HepG2 (cell line): ENCODE results near the gene TMEM107. TPM values are rescaled to one million over a fixed set of nuclear protein-coding genes. Genes with fewer than 3 reads are reported as not detected.

ENCODE experiments used
- ARID5B ChIP-seq: IDR thresholded peaks from 2 replicates; pipeline ENCODE4 v1.4.0; 2020; ENCODE audit warnings: mild to moderate bottlenecking, missing genetic modification reagents
- BATF2 ChIP-seq: sonication (generic); formaldehyde crosslinking; IDR thresholded peaks from 2 replicates; pipeline ENCODE4 v1.8.0; 2022; ENCODE audit warnings: mild to moderate bottlenecking, missing genetic modification reagents, moderate library complexity
- CBFB ChIP-seq: sonication (generic); formaldehyde crosslinking; IDR thresholded peaks from 2 replicates; pipeline ENCODE4 v1.4.0; 2020; ENCODE audit warnings: missing genetic modification reagents
- GRHL1 ChIP-seq: sonication (generic); formaldehyde crosslinking; conservative IDR thresholded peaks from 2 replicates; pipeline ENCODE4 v1.8.0; 2022; ENCODE audit warnings: missing genetic modification reagents
- KLF9 ChIP-seq: IDR thresholded peaks from 2 replicates; pipeline ENCODE4 v1.6.1; 2016; ENCODE audit warnings: low read depth
- MTA3 ChIP-seq: sonication (generic); formaldehyde crosslinking; IDR thresholded peaks from 2 replicates; pipeline ENCODE4 v1.4.0; 2020; ENCODE audit warnings: missing genetic modification reagents
- NFATC3 ChIP-seq: sonication (generic); formaldehyde crosslinking; IDR thresholded peaks from 2 replicates; pipeline ENCODE4 v1.5.1; 2020; ENCODE audit warnings: mild to moderate bottlenecking, missing genetic modification reagents
- NR0B2 ChIP-seq: sonication (generic); formaldehyde crosslinking; IDR thresholded peaks from 2 replicates; pipeline ENCODE4 v1.4.0; 2020; ENCODE audit warnings: mild to moderate bottlenecking, missing genetic modification reagents
- RNF2 ChIP-seq: fragments of 450-650 bp; conservative IDR thresholded peaks from 2 replicates; pipeline ENCODE4 v1.6.1; 2016; ENCODE audit warnings: low read depth
- SOX13 ChIP-seq, 3 experiments: fragments of 450-650 bp in 1 of 3; sonication (generic) in 1 of 3; formaldehyde crosslinking in 1 of 3; IDR thresholded peaks in 2 of 3; conservative IDR thresholded peaks in 1 of 3; 2 replicates each; pipeline versions ENCODE4 v1.5.0 to v1.6.1; 2016 to 2020; ENCODE audit warnings: antibody characterized with exemption in 1 of 3, mild to moderate bottlenecking in 1 of 3, missing compliant biosample characterization in 1 of 3, missing genetic modification reagents in 1 of 3, moderate library complexity in 1 of 3
- THRA ChIP-seq: sonication (generic); formaldehyde crosslinking; IDR thresholded peaks from 2 replicates; pipeline ENCODE4 v1.4.0; 2020; ENCODE audit warnings: missing genetic modification reagents, borderline replicate concordance
- ZMYM2 ChIP-seq: sonication (generic); formaldehyde crosslinking; IDR thresholded peaks from 2 replicates; pipeline ENCODE4 v1.8.0; 2022; ENCODE audit warnings: mild to moderate bottlenecking, missing genetic modification reagents
- ZNF337 ChIP-seq: sonication (generic); formaldehyde crosslinking; IDR thresholded peaks from 2 replicates; pipeline ENCODE4 v1.5.1; 2020; ENCODE audit warnings: missing genetic modification reagents, low read depth, mild to moderate bottlenecking, borderline replicate concordance
- ZNF549 ChIP-seq: sonication (generic); formaldehyde crosslinking; IDR thresholded peaks from 2 replicates; pipeline ENCODE4 v1.5.0; 2020; ENCODE audit warnings: missing genetic modification reagents
- ZNF737 ChIP-seq: sonication (generic); formaldehyde crosslinking; IDR thresholded peaks from 2 replicates; pipeline ENCODE4 v1.5.0; 2020; ENCODE audit warnings: missing genetic modification reagents, mild to moderate bottlenecking, borderline replicate concordance
- ZNF746 ChIP-seq: sonication (generic); formaldehyde crosslinking; IDR thresholded peaks from 2 replicates; pipeline ENCODE4 v1.8.0; 2022; ENCODE audit warnings: mild to moderate bottlenecking, missing genetic modification reagents
- ZUFSP ChIP-seq: sonication (generic); formaldehyde crosslinking; IDR thresholded peaks from 2 replicates; pipeline ENCODE4 v1.9.0; 2021; ENCODE audit warnings: missing genetic modification reagents, mild to moderate bottlenecking, borderline replicate concordance
- polyA plus RNA-seq, 8 experiments: library from polyadenylated mRNA; depleted of rRNA in 3 of 8; stranded (reverse) in 7 of 8; unstranded in 1 of 8; fragments of >200 nt; fragmentation: Illumina TruSeq in 4 of 8; extraction: Trizol in 4 of 8; gene quantifications; 2 replicates each; pipeline versions ENCODE4 v1.2.1 to v1.2.3, GENCODE V29; 2011 to 2016; ENCODE audit warnings: low read depth in 4 of 8, missing spikeins in 1 of 8, mixed read lengths in 1 of 8; ENCODE audit not compliant: insufficient read depth in 1 of 8
- total RNA-seq, 5 experiments: library from RNA; depleted of rRNA; stranded (reverse); fragments of >200 nt; fragmentation: Illumina TruSeq; extraction: Trizol; gene quantifications; 2 replicates each; pipeline ENCODE4 v1.2.3, GENCODE V29; 2016; ENCODE audit warnings: low read depth in 1 of 5

Gene TMEM107
- total and polyA plus RNA-seq, 2 of the 13 experiments (the other 11 are each of a cell fraction or from before 2014, with no cell fraction given): 7.2 to 15.3 TPM

- TF ChIP-seq BATF2 (no peak), THRA (no peak), ZUFSP (CRISPR knock-in tag) (no peak), NR0B2 (CRISPR knock-in tag) (no peak; the same call in 1 of the 2 replicates), NFATC3 (CRISPR knock-in tag) (no peak), SOX13 (IDR thresholded peaks at IDR 0.05) (no peak), SOX13 (CRISPR knock-in tag; conservative IDR thresholded peaks at IDR 0.05 in 1 of 2, IDR thresholded peaks at IDR 0.05 in 1 of 2) (no peak), ZNF746 (CRISPR knock-in tag) (peak; percentile 74), MTA3 (CRISPR knock-in tag) (no peak), ZNF549 (CRISPR knock-in tag) (no peak), ZNF737 (CRISPR knock-in tag) (no peak), KLF9 (no peak), ZNF337 (CRISPR knock-in tag) (no peak), ZMYM2 (CRISPR knock-in tag) (no peak), CBFB (CRISPR knock-in tag) (no peak), ARID5B (CRISPR knock-in tag) (no peak; the same call in 1 of the 2 replicates), GRHL1 (CRISPR knock-in tag) (no peak), RNF2 (peak; percentile 40; the same call in 1 of the 2 replicates)
These were observed 47.4 kb upstream of the TMEM107 start (continued) for GRCh38 chr17:8223356-8224126.
